CD4-positive, alpha-beta T cell treated with Interleukin-17A for 1 hour (primary cell): ENCODE measurements around the gene CD2AP.
"Not testable (repeated sequence)": the region's sequence is repeated elsewhere in the genome, so short reads cannot be mapped to it uniquely, and the experiment has no call there.

Experiments
- DNase-seq: peaks from one replicate; pipeline ENCODE4 v3.0.0-alpha.2; 2020

Gene CD2AP

GRCh38 chr6:47464052-47464451, 13.5 kb upstream of the CD2AP start:
- DNase-seq, result no peak

GRCh38 chr6:47465117-47465516, 12.5 kb upstream of the CD2AP start:
- no peak for DNase-seq

GRCh38 chr6:47471911-47472310, 5.7 kb upstream of the CD2AP start:
- DNase-seq, result no peak

GRCh38 chr6:47473791-47474346, 3.7 kb upstream of the CD2AP start:
- no peak for DNase-seq

GRCh38 chr6:47475319-47475816, 2.2 kb upstream of the CD2AP start:
- DNase-seq, result no peak

- DNase-seq, result no peak
Measured at GRCh38 chr6:47476781-47477496, 650 bp upstream of the CD2AP start.

- no peak for DNase-seq
Measured at GRCh38 chr6:47478233-47479139, 897 bp downstream of the CD2AP start.

GRCh38 chr6:47479140-47479508, 1.5 kb downstream of the CD2AP start:
- DNase-seq, result no peak

- DNase-seq, result no peak
Measured at GRCh38 chr6:47479874-47480273, 2.3 kb downstream of the CD2AP start.

- not testable (repeated sequence) for DNase-seq
Measured at GRCh38 chr6:47481213-47481612, 3.6 kb downstream of the CD2AP start.

- DNase-seq, result no peak
Measured at GRCh38 chr6:47481806-47482205, 4.2 kb downstream of the CD2AP start.

GRCh38 chr6:47483516-47483852, 5.9 kb downstream of the CD2AP start:
- no peak for DNase-seq

- DNase-seq, result no peak
Measured at GRCh38 chr6:47483853-47484546, 6.4 kb downstream of the CD2AP start.

- DNase-seq, result no peak
Measured at GRCh38 chr6:47484616-47485015, 7.0 kb downstream of the CD2AP start.

- DNase-seq, result no peak
Measured at GRCh38 chr6:47485083-47485482, 7.5 kb downstream of the CD2AP start.

GRCh38 chr6:47485491-47486135, 8.0 kb downstream of the CD2AP start:
- no peak for DNase-seq

- DNase-seq, result no peak
Measured at GRCh38 chr6:47489995-47490394, 12.4 kb downstream of the CD2AP start.

GRCh38 chr6:47490676-47491075, 13.1 kb downstream of the CD2AP start:
- no peak for DNase-seq

GRCh38 chr6:47492355-47492754, 14.8 kb downstream of the CD2AP start:
- no peak for DNase-seq

GRCh38 chr6:47495207-47495606, 17.6 kb downstream of the CD2AP start:
- DNase-seq, result no peak

GRCh38 chr6:47495954-47496545, 18.5 kb downstream of the CD2AP start:
- DNase-seq, result no peak

- no peak for DNase-seq
Measured at GRCh38 chr6:47496935-47497579, 19.5 kb downstream of the CD2AP start.
